NOMO-1 (cell line): ENCODE measurements around the gene TMEM156.

Experiments used
- DNase-seq, 2 experiments: peaks; one replicate each; lab custom pipeline; 2025; ENCODE audit not compliant: unreplicated experiment in 2 of 2; lab: John Stamatoyannopoulos, UW

Gene TMEM156

DNA sequence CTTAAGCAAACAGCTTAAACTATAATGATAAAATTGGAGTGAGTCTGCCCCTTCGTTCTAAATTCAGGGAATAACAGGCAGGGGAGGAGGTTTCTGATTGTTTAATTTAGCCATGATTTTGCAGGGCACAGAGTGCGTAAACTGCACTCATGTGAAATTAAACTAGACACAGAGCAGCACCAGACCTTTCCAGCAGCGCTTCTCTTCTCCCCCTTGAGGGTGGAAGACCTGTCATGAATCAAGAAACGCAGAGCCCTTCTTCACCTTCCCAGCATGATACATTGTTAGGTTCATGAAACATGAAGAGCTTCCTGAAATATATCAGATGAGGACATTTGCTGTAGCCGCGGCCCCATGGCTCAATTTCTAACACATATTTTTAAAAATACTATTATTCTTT lies 101.5 kb downstream of the TMEM156 start:
- DNase-seq: no peak

DNA sequence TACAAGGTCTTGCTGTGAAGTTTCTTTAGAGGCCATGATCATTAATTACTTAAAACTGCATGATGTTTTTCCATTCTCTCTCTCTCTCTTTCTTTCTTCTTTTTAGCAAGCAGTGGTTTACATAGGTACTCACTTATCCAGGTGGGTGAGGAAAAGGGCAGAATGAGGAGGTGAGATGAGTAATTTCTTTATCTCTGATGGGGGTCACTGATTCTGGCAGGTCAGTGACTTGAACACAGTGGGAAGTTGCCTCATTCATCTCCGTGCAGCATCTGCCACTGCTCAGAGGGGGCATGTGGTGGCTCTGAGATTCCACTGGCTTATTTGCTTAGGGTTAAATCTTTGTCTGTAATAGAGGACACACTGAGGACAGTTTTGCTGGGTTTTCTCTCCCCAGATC lies 102.0 kb downstream of the TMEM156 start:
- DNase-seq: no peak

DNA sequence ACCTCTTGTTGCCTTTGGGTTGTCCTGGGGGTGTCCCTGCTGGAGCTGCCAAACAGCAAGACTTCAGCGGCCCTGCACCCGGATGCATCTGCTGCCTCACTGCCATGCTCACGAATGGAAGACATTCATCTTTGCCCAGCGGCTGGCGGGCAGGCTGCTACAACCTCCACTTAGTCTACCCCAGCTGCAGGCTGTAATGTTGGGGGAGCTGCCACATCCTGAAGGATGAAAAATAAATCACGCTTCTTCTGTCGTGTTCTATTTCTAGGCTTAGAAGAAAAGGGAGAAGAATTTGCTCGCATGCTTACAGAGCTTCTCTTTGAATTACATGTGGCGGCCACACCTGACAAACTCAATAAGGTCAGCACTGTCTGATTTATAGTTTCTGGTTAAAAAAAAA lies 103.2 kb downstream of the TMEM156 start:
- no peak for DNase-seq

GRCh38 chr4:38928568-38928967 lies 103.6 kb downstream of the TMEM156 start:
- DNase-seq: no peak

GRCh38 chr4:38926896-38927295 lies 105.3 kb downstream of the TMEM156 start:
- DNase-seq: no peak

GRCh38 chr4:38925492-38926413 lies 106.5 kb downstream of the TMEM156 start:
- DNase-seq: no peak

DNA sequence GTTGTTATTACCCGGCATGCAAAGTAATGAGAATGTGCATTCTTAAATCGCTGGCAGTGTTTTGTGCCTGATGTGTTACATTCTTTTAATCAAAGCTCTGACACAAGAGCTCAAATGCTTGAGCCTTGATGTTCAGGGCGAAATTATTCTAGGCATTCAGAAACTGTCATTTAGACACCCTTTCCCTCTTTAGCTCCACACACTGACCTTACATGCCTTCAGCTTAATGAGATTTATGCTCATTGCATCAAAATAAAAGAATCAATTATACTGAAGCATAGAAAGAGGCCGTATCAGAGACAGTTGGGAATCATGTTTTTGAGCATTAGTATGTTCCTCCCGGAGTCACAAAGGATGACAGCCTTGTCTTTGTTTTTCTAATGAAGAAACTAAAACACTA lies 107.9 kb downstream of the TMEM156 start:
- no peak for DNase-seq

- DNase-seq: no peak
These were observed 108.5 kb downstream of the TMEM156 start for GRCh38 chr4:38923746-38924145.

GRCh38 chr4:38921151-38921550 lies 111.1 kb downstream of the TMEM156 start:
- DNase-seq: no peak

- no peak for DNase-seq
These were observed 111.5 kb downstream of the TMEM156 start for GRCh38 chr4:38920677-38921076.

DNA sequence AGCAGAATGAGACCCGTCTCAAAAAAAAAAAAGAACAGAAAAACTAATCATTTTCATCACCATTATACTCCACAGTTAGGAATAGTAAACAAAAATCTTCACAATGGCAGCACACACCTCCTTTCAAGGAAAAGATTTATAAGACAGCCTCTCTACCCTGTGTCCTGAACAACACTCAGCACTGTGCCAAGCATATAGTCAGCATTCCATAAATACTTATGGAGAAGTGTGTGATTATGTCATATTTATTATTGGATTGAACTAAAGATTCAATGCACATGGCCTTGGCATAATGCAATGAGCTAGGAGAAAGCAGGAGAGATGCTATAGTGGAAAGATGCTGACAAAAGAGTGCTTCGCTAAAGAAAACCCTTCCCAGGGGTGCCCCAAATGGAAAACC lies 112.0 kb downstream of the TMEM156 start:
- no peak for DNase-seq

GRCh38 chr4:38919494-38919893 lies 112.7 kb downstream of the TMEM156 start:
- no peak for DNase-seq

DNA sequence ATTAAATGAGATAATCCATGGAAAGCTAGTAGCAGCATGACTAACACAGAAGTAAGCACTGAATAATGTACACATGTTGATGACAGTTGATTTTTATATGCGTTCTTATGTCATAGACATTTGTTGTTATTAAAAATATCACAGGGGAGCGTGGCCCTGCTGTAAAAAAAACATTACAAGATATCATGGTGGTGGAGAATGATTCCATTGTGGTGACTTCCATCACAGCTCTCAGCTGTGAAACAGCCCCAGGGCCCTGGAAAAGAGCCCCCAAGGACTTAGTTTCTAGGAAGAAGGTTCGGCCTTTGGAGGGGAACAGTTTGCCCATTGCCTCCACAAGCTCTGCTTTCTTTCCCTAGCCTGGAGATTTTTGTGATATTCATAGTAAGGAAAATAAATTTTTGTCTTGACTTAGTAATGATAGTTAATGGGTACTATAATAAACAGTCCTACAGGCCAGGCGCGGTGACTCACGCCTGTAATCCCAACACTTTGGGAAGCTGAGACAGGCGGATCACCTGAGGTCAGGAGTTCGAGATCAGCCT lies 114.7 kb downstream of the TMEM156 start:
- no peak for DNase-seq
